ENCODE results near the gene ZIC2.

DNA sequence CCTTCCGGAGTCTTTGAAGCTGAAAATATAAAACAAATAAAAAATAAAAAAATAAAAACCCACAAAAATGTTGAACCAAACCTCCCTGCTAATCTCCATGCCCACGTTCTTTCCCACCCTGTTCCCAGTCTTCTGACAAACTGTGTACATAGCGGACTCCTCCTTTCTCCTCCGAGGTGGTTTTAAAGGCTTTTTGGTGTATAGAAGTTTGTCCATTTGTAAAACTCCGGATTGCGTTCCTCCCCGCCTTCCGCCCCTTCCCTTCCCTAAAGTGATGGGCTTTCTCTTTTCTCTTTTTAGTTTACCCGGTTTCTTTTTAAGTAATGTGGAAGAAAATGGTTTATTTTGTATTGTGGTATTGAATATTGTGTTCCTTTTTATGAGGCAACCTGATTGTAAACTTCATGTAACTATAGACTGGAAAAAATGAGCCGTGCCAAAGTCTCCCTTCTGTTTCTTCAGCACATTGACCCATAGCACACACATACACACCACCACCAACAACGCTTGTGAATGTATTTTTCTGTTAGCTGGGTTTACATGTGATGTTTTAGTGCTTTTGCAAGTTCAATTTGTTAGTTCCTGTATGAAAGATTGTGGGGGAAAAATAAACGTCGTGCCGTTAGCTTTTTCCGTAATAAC lies 4.4 kb downstream of the ZIC2 start:
- TF ChIP-seq, protein P1, sequence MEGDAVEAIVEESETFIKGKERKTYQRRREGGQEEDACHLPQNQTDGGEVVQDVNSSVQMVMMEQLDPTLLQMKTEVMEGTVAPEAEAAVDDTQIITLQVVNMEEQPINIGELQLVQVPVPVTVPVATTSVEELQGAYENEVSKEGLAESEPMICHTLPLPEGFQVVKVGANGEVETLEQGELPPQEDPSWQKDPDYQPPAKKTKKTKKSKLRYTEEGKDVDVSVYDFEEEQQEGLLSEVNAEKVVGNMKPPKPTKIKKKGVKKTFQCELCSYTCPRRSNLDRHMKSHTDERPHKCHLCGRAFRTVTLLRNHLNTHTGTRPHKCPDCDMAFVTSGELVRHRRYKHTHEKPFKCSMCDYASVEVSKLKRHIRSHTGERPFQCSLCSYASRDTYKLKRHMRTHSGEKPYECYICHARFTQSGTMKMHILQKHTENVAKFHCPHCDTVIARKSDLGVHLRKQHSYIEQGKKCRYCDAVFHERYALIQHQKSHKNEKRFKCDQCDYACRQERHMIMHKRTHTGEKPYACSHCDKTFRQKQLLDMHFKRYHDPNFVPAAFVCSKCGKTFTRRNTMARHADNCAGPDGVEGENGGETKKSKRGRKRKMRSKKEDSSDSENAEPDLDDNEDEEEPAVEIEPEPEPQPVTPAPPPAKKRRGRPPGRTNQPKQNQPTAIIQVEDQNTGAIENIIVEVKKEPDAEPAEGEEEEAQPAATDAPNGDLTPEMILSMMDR (IDR thresholded peaks at IDR 0.05): no peak
- TF ChIP-seq POLR2A (IDR thresholded peaks at IDR 0.05): no peak

Measured in lower leg skin (tissue), 3 donors.